GM18507 (cell line): ENCODE data around the gene ATP8B2.
"Not testable (repeated sequence)": the region's sequence is repeated elsewhere in the genome, so short reads cannot be mapped to it uniquely, and the experiment has no call there.

Source experiments
- DNase-seq: peaks from one replicate; pipeline ENCODE4 v3.0.0; 2011; ENCODE audit warnings: low read depth; ENCODE audit not compliant: insufficient read length; ENCODE audit errors: extremely low spot score
- FAIRE-seq: peaks from 2 replicates; lab custom pipeline; 2011; peaks lifted over from hg19 to GRCh38; lab: Jason Lieb, UNC

The ATP8B2 gene

GRCh38 chr1:154324669-154325582, at the start of gene ATP8B2:
TSS of gene ATP8B2 (plus strand) at chr1:154325525. CDS start at chr1:154328142, 2,617 bp downstream.
- FAIRE-seq (peak; percentile 68), DNase-seq (peak; percentile 73)

- DNase-seq = no peak
- FAIRE-seq = no peak
These were observed 48.5 kb upstream of the ATP8B2 start for GRCh38 chr1:154276797-154277196.

- not testable (repeated sequence) for FAIRE-seq, DNase-seq
These were observed 37.7 kb upstream of the ATP8B2 start for GRCh38 chr1:154287591-154287990.

- DNase-seq (no peak), FAIRE-seq (no peak)
These were observed 36.7 kb upstream of the ATP8B2 start for GRCh38 chr1:154288661-154289060.

- DNase-seq (no peak), FAIRE-seq (no peak)
These were observed 34.4 kb upstream of the ATP8B2 start for GRCh38 chr1:154290921-154291320.

- DNase-seq (no peak), FAIRE-seq (no peak)
These were observed 29.7 kb upstream of the ATP8B2 start for GRCh38 chr1:154295408-154296235.

GRCh38 chr1:154301582-154301981, 23.7 kb upstream of the ATP8B2 start:
- DNase-seq (no peak), FAIRE-seq (no peak)

- DNase-seq (no peak), FAIRE-seq (no peak)
These were observed 20.5 kb upstream of the ATP8B2 start for GRCh38 chr1:154304664-154305337.

GRCh38 chr1:154306151-154306550, 19.2 kb upstream of the ATP8B2 start:
- DNase-seq (no peak), FAIRE-seq (no peak)

- not testable (repeated sequence) for DNase-seq, FAIRE-seq
These were observed 17.6 kb upstream of the ATP8B2 start for GRCh38 chr1:154307670-154308270.

- FAIRE-seq, DNase-seq: not testable (repeated sequence)
These were observed 16.2 kb upstream of the ATP8B2 start for GRCh38 chr1:154309136-154309535.

- FAIRE-seq, DNase-seq: not testable (repeated sequence)
These were observed 12.9 kb upstream of the ATP8B2 start for GRCh38 chr1:154312229-154313065.

GRCh38 chr1:154313066-154313356, 12.3 kb upstream of the ATP8B2 start:
- DNase-seq (no peak), FAIRE-seq (no peak)

GRCh38 chr1:154314226-154314625, 11.1 kb upstream of the ATP8B2 start:
- not testable (repeated sequence) for FAIRE-seq, DNase-seq

GRCh38 chr1:154316704-154317103, 8.6 kb upstream of the ATP8B2 start:
- no peak for DNase-seq
- no peak for FAIRE-seq

GRCh38 chr1:154318386-154318785, 6.9 kb upstream of the ATP8B2 start:
- DNase-seq (no peak), FAIRE-seq (no peak)

- FAIRE-seq (no peak), DNase-seq (no peak)
These were observed 4.3 kb upstream of the ATP8B2 start, which contains the start of gene AQP10 for GRCh38 chr1:154320882-154321608. TSS of gene AQP10 (plus strand) at chr1:154321093. CDS start at chr1:154321156, 63 bp downstream.

GRCh38 chr1:154321609-154321934, 3.8 kb upstream of the ATP8B2 start:
- FAIRE-seq = not testable (repeated sequence)

More at GRCh38 chr1:154321609-154321934, 3.8 kb upstream of the ATP8B2 start:
- DNase-seq = not testable (repeated sequence)
